ENCODE measurements around the gene DCUN1D2.
"Not testable (repeated sequence)": the region's sequence is repeated elsewhere in the genome, so short reads cannot be mapped to it uniquely, and the experiment has no call there.

DCUN1D2 gene
- 2.1 to 14.2 (median 7.9) reads per million in 17 experiments for total RNA-seq

DNA sequence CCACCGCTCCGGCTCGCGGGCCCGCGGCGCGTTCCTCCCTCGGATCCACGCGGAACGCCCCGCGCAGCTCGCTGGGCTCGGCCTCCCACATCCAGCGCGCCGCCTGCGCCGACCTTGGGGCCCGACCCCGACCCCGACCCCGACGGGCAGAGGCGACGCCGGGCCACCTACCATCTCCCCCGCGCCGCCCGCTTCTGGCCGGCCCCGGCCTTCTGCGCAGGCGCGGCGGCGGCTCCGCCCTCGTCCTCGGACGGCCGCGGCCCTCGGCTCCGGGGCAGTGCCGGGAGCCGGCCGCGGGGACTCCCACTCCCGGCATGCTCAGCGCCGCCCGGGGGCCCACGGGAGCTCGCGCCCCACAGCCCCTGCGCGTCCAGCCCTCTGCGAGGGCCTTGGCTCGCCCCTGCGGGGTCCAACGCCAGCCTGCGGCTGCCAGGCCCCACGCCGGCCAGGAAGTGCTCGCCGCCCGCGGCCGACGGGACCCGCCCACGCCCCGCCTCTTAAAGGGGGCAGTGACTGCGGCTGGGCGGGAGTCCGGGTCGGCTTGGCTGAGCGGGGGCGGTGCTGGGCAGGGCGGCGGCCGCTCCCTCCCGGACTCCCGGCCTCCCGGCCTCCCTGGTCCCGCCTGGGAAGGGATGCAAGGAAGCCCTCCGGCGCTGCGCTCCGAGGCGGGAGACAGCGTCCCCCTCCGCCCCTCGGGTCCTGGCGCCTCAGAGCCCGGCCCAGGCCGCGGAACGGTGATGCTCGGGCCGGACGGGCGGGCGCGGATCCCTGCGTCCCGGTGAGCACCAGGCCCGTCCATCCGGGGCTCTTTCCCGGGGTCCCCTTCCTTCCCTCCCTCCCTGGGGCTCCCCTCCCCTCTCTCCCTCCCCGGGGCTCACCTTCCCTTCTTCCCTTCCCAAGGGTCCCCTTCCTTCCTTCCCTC, at the start of gene DCUN1D2:
Gene DCUN1D2 (minus strand): TSS at position 216 of the 922 bp plus-strand sequence. CDS start 42 bp downstream, at position 174.
- DNase-seq, result peak; percentile 94 to 98 (median 96)

DNA sequence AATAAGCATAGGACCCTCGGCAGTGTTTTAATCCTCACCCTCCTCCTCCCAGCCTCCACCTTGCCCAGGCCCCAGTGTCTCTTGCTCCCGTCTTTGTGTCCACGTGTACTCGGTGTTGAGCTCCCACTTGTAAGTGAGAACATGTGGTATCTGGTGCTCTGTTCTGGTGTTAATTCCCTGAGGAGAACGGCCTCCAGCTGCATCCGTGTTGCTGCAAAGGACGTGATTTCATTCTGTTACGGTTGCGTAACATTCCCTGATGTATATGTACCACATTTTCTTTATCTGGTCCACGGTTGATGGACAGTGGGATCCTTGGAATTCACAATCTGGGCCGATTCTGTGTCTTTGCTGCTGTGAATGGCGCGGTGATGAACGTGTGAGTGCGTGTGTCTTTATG, 49.3 kb upstream of the DCUN1D2 start:
- no peak for DNase-seq

DNA sequence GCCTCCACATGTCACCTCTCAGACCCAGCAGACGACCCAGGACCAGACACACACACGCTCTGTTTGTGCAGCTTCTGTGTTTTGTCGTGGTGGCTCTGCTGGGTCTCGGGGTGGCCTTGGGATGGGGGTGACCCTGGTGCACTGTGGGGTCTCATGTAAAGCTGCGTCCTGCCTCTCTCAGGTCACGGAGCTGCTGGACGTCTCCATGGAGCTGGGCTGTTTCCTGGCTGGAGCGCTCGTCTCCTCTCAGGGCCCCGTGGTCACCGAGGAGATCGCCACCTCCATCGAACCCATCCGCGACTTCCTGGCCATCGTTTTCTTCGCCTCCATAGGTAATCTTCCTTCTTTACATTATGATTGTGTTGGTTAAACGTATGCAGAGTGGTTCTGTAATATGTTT, 48.7 kb upstream of the DCUN1D2 start:
- DNase-seq, result no peak

DNA sequence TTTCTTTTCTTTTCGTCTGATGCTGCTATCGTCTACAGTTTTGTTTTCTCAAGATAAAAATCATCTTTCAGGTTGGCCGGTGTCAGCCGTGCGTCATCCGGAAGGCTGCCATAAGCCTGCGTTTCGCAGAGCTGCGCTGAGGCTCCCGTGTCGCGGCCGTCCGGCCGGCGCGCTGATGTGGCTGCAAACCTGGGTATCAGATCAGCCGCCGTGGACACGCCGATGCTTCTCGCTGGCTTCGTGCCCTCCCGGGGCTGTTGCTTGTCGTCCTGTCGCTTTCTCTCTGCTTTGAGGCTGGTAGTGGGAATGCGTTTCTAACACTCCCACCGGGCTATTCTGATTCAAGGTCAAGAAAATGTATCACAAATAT, 48.2 kb upstream of the DCUN1D2 start:
- no peak for DNase-seq

DNA sequence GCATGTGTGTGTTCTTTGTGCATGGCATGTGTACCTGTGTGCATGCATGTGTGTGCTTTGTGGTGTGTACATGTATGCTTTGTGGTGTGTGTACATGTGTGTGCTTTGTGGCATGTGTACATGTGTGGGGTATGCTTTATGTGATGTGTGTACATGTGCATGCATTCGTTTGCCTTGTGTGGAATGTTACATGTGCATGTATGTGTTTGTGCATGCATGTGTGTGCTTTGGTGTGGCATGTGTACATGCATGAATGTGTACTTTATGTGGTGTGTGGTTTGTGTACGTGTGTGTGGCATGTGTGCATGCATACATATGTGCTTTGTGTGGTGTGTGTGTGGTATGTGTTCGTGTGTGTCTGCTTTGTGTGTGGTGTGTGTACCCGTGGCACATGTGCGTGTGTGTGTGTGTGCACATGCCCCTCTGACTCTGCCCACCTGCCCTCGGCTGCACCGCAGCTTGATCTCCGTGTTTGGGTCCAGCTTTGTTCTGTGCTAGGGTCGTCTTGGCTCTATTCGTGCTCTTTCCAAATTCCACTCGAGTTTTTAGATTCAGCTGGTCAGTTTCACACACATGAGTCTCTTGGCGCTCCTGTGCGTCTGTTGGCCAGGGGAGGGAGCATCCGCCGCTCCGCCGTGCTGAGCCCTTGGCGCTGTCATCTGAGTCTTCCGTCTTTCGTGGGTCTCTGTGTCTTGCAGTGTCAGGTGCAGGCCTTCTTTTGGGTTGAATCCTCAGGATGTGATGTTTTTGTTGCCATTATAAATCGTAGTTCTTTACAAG, 47.6 kb upstream of the DCUN1D2 start:
- no peak for DNase-seq

GRCh38 chr13:113537205-113537604, 46.7 kb upstream of the DCUN1D2 start:
- no peak for DNase-seq

DNA sequence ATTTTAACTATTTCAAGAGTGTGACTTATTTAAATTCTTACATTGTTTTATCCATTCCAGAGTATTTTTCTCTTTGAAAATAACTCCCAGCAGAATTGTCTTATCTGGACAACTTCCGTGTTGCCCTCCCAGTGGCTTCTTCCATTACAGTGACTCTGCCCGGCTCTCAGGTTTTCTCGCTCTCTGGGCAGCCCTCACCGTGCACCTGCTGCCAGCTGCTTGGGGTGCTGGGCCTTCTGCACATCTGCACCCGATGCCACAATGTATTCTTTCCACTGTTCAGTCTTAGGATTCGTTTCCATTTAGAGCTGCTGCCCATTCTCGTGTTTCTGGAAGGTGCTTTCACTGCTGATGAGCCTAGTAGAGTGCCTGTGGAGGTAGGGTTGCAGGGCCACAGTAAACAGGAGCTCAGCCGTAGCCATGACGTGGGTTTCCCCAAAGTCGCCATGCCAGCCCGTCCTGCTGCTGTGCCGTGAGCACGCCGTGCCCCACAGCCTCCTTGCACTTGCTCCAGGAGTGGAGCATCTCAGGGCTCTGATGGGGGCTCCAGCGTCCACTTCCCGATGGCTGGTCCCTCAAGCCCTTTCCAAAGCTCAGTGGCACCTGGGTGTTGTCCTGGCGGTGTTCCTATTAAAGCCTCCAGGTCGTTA, 46.1 kb upstream of the DCUN1D2 start:
- no peak for DNase-seq

- DNase-seq, result no peak
Measured at GRCh38 chr13:113535381-113535781, 44.9 kb upstream of the DCUN1D2 start.

GRCh38 chr13:113534236-113534860, 43.8 kb upstream of the DCUN1D2 start:
- DNase-seq, result no peak

- no peak for DNase-seq
Measured at GRCh38 chr13:113533161-113533840, 42.8 kb upstream of the DCUN1D2 start.

DNA sequence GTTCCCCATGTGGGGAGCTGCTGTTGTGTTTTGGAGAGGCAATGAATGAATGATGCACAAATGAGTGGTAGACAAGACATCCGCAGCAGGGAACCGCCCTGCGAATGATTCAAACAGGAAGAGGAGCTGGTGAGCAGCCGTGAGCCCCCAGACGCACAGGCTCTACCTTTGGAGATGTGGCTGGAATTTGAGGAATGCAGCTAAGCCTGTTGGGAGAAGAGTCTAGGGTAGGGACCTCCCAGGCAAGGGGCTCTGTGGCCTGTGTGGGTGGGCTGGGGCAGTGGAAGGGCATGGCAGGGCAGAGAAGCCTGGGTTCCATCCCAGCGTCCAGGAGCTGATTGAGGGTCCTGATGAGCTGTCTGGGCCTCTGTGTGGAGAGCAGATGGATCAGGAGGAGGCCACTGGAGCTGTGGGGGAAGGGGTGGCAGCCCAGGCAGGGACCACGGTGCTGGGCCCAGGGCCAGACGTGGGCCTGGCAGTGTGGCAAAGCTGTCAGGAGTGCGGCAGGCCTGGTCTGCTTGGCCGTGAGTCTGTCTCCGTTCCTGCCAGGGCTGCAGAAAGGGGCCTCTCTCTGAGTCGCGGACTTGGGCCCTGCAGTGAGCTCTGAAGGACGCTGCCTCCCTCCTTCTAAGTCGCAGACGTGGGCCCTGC, 41.8 kb upstream of the DCUN1D2 start:
- no peak for DNase-seq

GRCh38 chr13:113531041-113531873, 40.7 kb upstream of the DCUN1D2 start:
- DNase-seq, result no peak

DNA sequence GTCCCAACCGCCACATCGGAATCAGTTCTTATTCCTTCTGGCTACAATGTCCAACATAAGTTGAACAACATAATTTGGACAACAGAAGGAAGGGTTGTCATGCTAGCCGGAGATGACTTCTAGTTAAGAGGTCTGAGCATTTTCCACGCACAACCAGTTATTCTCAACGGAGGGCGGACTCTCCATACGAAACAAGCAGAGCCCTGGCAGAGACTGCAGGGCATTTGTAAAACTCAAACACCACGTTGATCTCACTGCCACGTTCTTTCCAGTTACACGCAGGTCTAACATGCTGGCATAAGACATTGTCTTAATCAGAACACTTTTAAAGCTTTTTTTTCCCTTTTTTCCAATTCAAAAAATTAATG, 38.3 kb upstream of the DCUN1D2 start:
- no peak for DNase-seq

DNA sequence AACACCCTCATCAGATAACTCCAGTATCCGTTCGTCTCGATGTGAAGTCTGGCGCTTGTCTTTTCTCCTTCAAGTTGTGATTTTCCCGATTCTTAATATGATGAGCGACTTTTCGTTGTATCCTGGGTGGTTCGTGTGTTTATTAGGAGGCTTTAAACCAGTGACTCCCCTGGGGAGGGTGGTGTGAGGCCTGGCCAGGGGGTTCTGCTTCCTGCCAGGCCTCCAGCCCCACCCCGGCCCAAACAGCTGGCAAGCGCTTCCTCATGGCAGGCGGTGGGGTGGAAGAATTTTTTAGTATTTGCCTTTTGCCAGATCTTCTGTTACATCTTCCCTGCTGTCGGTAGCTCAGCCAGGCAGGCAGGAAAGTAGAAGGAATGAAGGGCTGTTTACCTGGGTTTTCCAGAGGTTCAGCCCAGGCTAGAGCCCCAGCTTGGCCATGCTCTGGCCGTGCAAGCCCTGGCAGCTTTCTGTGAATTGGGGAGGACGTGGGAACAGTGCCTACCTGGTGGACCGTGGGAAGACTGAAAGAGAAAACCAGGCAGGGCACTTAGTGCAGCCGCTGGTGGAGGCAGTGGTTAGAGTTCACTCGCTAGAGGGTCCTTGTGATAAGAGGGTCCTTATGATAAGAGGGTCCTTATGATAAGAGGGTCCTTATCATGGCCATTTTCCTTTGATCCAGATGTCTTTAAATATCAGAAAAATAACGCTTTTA, 37.7 kb upstream of the DCUN1D2 start:
- DNase-seq, result peak in 2 of 4 experiments; percentile 27

DNA sequence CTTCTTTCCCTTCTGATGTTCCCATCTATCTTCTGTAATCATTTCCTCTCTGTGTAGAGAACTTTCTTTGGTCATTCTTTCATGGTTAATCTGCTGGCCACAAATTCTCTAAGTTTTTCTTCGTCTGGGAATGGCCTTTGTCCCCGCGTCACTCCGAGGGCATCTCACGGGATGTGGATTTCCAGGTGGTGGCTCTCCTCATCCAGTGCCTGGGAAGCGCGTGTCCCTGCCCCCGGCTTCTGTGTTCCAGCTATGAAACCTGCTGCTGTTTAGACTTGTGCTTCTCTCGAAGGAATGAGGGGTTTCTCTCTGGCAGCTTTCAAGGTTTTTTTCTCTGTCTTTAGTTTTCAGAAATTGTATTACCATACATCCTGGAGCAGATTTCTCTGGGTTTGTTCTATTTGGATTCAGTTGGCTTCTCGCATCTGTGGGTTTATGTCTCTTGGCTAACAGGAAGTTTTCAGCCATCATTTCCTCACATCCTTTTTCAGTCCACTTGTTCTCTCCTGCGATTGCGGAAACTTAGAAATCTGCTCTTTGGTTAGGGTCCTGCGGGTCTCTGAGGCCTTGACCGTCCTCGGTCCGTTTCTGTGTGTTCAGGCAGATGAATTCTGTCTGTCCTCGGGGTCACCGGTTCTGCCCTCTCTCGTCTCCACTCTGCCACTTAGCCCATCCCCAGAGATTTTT, 36.9 kb upstream of the DCUN1D2 start:
- DNase-seq, result peak in 2 of 4 experiments; percentile 15 to 29

DNA sequence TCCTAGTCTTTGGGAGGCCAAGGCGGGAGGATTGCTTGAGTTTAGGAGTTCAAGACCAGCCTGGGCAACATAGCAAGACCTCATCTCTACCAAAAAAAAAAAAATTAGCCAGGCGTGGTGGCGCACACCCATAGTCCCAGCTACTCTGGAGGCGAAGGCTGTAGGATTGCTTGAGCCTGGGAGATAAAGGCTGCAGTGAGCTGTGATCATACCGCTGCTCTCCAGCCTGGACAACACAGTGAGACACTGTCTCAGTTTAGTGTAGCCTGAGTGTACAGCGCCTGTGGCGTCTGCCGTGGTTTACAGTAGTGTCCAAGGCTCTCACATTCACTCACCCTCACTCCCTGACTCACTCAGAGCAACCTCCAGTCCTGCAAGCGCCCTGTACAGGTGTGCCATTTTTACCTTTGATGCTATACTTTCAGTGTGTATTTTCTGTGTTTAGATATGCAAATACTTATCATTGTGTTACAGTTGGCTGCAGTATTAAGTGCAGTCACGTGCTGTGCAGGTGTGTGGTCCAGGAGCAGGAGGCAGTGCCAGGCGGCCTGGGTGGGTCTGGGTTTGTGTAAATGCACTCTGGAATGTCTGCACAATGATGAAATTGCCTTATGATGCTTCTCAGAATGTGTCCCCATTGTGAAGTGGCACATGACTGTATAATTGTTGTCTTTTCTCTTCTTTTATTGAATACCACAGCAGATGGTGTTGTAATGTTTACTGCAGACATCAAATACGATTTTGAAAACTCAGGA, 36.1 kb upstream of the DCUN1D2 start:
- no peak for DNase-seq

DNA sequence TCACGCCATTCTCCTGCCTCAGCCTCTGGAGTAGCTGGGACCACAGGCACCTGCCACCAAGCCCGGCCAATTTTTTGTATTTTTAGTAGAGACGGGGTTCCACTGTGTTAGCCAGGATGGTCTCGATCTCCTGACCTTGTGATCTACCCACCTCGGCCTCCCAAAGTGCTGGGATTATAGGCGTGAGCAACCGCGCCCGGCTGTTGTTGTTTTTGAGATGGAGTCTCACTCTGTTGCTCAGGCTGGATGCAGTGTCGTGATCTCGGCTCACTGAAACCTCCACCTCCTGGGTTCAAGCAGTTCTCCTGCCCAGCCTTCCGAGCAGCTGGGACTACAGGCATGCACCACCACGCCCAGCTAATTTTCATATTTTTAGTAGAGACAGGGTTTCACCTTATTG, 31.9 kb upstream of the DCUN1D2 start:
- not testable (repeated sequence) for DNase-seq

DNA sequence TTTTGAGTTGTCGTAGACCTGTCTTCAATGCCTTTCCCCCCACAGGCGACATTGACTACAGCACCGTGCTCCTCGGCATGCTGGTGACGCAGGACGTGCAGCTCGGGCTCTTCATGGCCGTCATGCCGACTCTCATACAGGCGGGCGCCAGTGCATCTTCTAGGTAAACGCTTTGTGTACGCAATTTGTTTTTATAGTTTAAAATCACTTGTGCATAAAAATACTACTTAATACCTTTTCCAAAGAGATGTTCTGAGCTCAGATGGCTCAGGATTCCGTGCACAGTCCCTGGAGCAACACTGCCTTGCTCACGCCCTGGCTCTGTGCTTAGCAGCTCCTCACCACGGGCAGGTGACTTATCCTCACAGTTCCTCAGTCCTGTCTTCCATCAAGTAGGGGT, 30.1 kb upstream of the DCUN1D2 start:
- DNase-seq, result no peak

GRCh38 chr13:113519556-113519955, 29.0 kb upstream of the DCUN1D2 start:
- no peak for DNase-seq
